Stomach smooth muscle (tissue), 2 donors: ENCODE measurements around the gene PRKAR1B.

Experiments used
- H3K27ac ChIP-seq: one replicate; pipeline ENCODE4 v1.7.0; 2013; ENCODE audit warnings: mild to moderate bottlenecking, low read length, inconsistent platforms
- H3K27me3 ChIP-seq, 2 donors: one replicate each; pipeline ENCODE4 v1.7.0; 2013; ENCODE audit warnings: low read length in 2 of 2; ENCODE audit not compliant: insufficient read depth in 2 of 2, control insufficient read depth in 1 of 2
- H3K36me3 ChIP-seq, 2 donors: one replicate each; pipeline ENCODE4 v1.7.0; 2013; ENCODE audit warnings: low read length in 2 of 2; ENCODE audit not compliant: control insufficient read depth in 2 of 2, insufficient read depth in 2 of 2
- H3K4me1 ChIP-seq: one replicate; pipeline ENCODE4 v1.7.0; 2013; ENCODE audit warnings: low read length; ENCODE audit not compliant: control insufficient read depth, insufficient read depth
- H3K4me3 ChIP-seq, 2 donors: one replicate each; pipeline ENCODE4 v1.7.0; 2013; ENCODE audit warnings: low read length in 2 of 2
- H3K9ac ChIP-seq, 2 donors: one replicate each; pipeline ENCODE4 v1.7.0; 2013; ENCODE audit warnings: low read length in 2 of 2, mild to moderate bottlenecking in 1 of 2
- H3K9me3 ChIP-seq, 2 donors: one replicate each; pipeline ENCODE4 v1.7.0; 2013; ENCODE audit warnings: low read length in 2 of 2; ENCODE audit not compliant: control insufficient read depth in 2 of 2
- donor health status: healthy.
- donor health status: Pancreatic carcinoma.

Gene PRKAR1B

GRCh38 chr7:514242-514641 lies 212.8 kb downstream of the PRKAR1B start:
- Histone ChIP-seq H3K27ac (no peak overlapping the region), H3K4me1 (peaks cover 20% of the 10 kb centered on the region), H3K9me3 (no peaks in the 10 kb centered on the region), H3K36me3 (peaks cover 0 to 8% of the 10 kb centered on the region in 2 donors), H3K27me3 (no peaks in the 10 kb centered on the region), H3K4me3 (no peak overlapping the region), H3K9ac (no peak overlapping the region)

GRCh38 chr7:513521-514166 lies 213.4 kb downstream of the PRKAR1B start:
- Histone ChIP-seq H3K36me3 (peaks cover 0 to 8% of the 10 kb centered on the region in 2 donors), H3K4me1 (peaks cover 20% of the 10 kb centered on the region), H3K27me3 (no peaks in the 10 kb centered on the region), H3K4me3 (no peak overlapping the region), H3K9me3 (no peaks in the 10 kb centered on the region), H3K9ac (no peak overlapping the region), H3K27ac (no peak overlapping the region)

GRCh38 chr7:512541-513311 lies 214.4 kb downstream of the PRKAR1B start:
- peaks cover 20% of the 10 kb centered on the region for H3K4me1 ChIP-seq
- no peak overlapping the region for H3K27ac ChIP-seq

GRCh38 chr7:512146-512510 lies 215.0 kb downstream of the PRKAR1B start:
- Histone ChIP-seq H3K27ac (no peak overlapping the region), H3K9me3 (no peaks in the 10 kb centered on the region), H3K4me3 (no peak overlapping the region), H3K27me3 (no peaks in the 10 kb centered on the region), H3K4me1 (peaks cover 20% of the 10 kb centered on the region), H3K36me3 (peaks cover 0 to 8% of the 10 kb centered on the region in 2 donors), H3K9ac (no peak overlapping the region)

More at GRCh38 chr7:512541-513311, 214.4 kb downstream of the PRKAR1B start:
- no peaks in the 10 kb centered on the region for H3K27me3 ChIP-seq
- peaks cover 0 to 8% of the 10 kb centered on the region in 2 donors for H3K36me3 ChIP-seq
- no peak overlapping the region for H3K4me3 ChIP-seq
- H3K9me3 ChIP-seq = no peaks in the 10 kb centered on the region
- no peak overlapping the region for H3K9ac ChIP-seq

GRCh38 chr7:511476-512145 lies 215.5 kb downstream of the PRKAR1B start:
- H3K36me3 ChIP-seq = peaks cover 0 to 8% of the 10 kb centered on the region in 2 donors
- no peak overlapping the region for H3K9ac ChIP-seq
- no peak overlapping the region for H3K27ac ChIP-seq
- no peak overlapping the region for H3K4me3 ChIP-seq
- H3K4me1 ChIP-seq = peaks cover 20% of the 10 kb centered on the region
- no peaks in the 10 kb centered on the region for H3K9me3 ChIP-seq
- no peaks in the 10 kb centered on the region for H3K27me3 ChIP-seq

- peaks cover 0 to 10% of the 10 kb centered on the region in 2 donors for H3K36me3 ChIP-seq
- no peak overlapping the region for H3K9ac ChIP-seq
- H3K27ac ChIP-seq = no peak overlapping the region
- no peak overlapping the region for H3K4me3 ChIP-seq
- peaks cover 20% of the 10 kb centered on the region for H3K4me1 ChIP-seq
- H3K27me3 ChIP-seq = no peaks in the 10 kb centered on the region
- no peaks in the 10 kb centered on the region for H3K9me3 ChIP-seq
Measured at GRCh38 chr7:510782-511281, 216.2 kb downstream of the PRKAR1B start.

- H3K36me3 ChIP-seq = peaks cover 0 to 14% of the 10 kb centered on the region in 2 donors
- no peak overlapping the region for H3K27ac ChIP-seq
- no peak overlapping the region for H3K9ac ChIP-seq
- no peaks in the 10 kb centered on the region for H3K9me3 ChIP-seq
- H3K27me3 ChIP-seq = no peaks in the 10 kb centered on the region
- H3K4me1 ChIP-seq = peaks cover 15% of the 10 kb centered on the region
- H3K4me3 ChIP-seq = no peak overlapping the region
Measured at GRCh38 chr7:510131-510481, 217.0 kb downstream of the PRKAR1B start.

- Histone ChIP-seq H3K36me3 (peaks cover 0 to 14% of the 10 kb centered on the region in 2 donors), H3K27ac (no peak overlapping the region), H3K9ac (no peak overlapping the region), H3K4me3 (no peak overlapping the region), H3K4me1 (peaks cover 12% of the 10 kb centered on the region), H3K9me3 (no peaks in the 10 kb centered on the region), H3K27me3 (no peaks in the 10 kb centered on the region)
Measured at GRCh38 chr7:509426-510130, 217.5 kb downstream of the PRKAR1B start.

- no peaks in the 10 kb centered on the region for H3K27me3 ChIP-seq
- H3K27ac ChIP-seq = no peak overlapping the region
- H3K4me1 ChIP-seq = peaks cover 6% of the 10 kb centered on the region
- no peak overlapping the region for H3K9ac ChIP-seq
- no peaks in the 10 kb centered on the region for H3K9me3 ChIP-seq
- H3K4me3 ChIP-seq = no peak overlapping the region
- peaks cover 0 to 14% of the 10 kb centered on the region in 2 donors for H3K36me3 ChIP-seq
Measured at GRCh38 chr7:508461-509170, 218.5 kb downstream of the PRKAR1B start.
